Fibroblast of the aortic adventitia (primary cell): ENCODE data around the gene PSMB3. TPM values are rescaled to one million over a fixed set of nuclear protein-coding genes. Genes with fewer than 3 reads are reported as not detected.
A peak's percentile ranks its signal among the peaks of the same experiment; 100 is the strongest.

Experiments used
- DNase-seq: peaks from one replicate; pipeline ENCODE4 v3.0.0-alpha.2; 2010; ENCODE audit warnings: low read depth
- H3K4me3 ChIP-seq: 2 replicates; pipeline ENCODE4 v1.5.1; 2011; ENCODE audit warnings: low read depth, mild to moderate bottlenecking, control low read depth, low read length, moderate library complexity
- CTCF ChIP-seq: IDR thresholded peaks from 2 replicates; pipeline ENCODE4 v1.5.1; 2011; ENCODE audit warnings: mild to moderate bottlenecking, low read length, control low read depth, inconsistent platforms; ENCODE audit not compliant: insufficient read depth
- total RNA-seq: library from RNA; depleted of rRNA; stranded (reverse); fragments of >200 nt; gene quantifications from 2 replicates; pipeline ENCODE4 v1.2.3, GENCODE V29; 2012; ENCODE audit warnings: low replicate concordance

The PSMB3 gene
- total RNA-seq, 1 donor, result 293 TPM

DNA sequence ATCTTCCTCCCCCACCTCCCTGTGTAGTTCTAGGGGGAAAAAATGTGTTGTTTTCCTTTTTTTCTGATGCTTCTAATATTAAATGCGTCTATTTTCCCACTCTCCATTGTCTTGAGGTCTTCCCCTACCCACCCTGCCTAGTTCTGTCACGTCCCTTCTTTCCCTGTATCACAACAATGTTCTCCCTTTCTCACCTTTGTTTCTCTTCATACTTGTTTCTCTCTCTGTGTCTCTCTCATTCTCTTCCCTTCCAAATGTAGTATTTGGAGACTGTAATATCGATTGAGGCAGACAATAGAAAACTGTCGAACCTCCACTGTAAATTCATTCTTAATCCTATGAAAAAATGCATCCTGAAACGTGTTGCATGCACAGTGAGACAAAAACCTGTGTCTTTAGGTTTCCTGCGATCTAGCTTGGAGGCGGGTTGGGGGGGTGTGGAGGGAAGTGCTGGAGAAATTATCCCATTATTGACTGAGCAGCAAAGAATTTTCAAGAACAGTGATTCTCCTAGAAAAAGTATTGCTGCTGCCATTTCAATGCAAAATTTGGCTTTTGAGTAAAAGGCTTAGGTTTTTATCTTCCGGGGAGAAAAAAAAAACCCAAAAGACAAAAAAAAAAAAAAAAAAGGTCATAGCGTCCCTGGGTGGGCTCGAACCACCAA, 1.3 kb upstream of the PSMB3 start:
- no peak for TF ChIP-seq CTCF
- peak overlapping the region; percentile 54 for H3K4me3 ChIP-seq
- DNase-seq, result no peak

GRCh38 chr17:38751808-38752307, 683 bp upstream of the PSMB3 start:
- TF ChIP-seq CTCF, result no peak
- peak; percentile 89 for DNase-seq
- H3K4me3 ChIP-seq, result peak overlapping the region; percentile 100

DNA sequence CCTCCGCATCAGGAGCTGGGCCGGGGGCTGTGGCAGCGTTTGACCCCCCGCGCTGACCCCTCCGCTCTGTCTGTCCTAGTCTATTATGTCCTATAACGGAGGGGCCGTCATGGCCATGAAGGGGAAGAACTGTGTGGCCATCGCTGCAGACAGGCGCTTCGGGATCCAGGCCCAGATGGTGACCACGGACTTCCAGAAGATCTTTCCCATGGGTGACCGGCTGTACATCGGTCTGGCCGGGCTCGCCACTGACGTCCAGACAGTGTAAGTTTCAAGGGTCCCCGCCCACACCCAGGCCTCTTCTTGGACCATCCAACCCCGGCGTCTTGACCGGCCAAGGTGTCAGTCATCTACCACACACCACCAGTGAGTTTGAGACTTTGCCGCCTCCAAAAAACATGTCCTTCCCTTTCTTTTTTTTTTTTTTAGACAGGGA, 548 bp downstream of the PSMB3 start:
- TF ChIP-seq CTCF, result no peak
- peak overlapping the region; percentile 100 for H3K4me3 ChIP-seq
- DNase-seq, result no peak

DNA sequence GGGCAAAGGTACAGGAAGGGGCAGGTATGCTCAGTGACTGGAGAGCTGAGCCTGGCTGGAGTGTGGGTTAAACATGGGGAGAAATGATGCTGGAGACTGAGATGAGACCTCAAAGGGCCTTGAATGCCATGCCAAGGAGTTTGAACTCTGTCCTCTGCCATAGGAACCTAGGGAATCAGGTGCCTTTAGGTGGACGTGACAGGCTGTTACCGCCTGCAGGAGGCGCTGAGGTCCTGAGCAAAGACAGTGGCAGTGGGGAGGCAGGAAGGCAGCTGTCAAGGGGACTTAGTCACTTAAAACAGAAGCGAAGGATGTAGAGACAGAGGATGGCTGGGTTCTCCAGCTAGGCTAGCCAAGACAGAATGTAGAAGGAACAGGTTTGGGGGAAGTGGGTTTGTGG, 9.1 kb downstream of the PSMB3 start:
- no peak for DNase-seq
- peak; percentile 21 for TF ChIP-seq CTCF

GRCh38 chr17:38762231-38762630, 9.7 kb downstream of the PSMB3 start:
- DNase-seq, result no peak
- no peak overlapping the region for H3K4me3 ChIP-seq
- no peak for TF ChIP-seq CTCF

More for the DNA sequence above, 9.1 kb downstream of the PSMB3 start:
- H3K4me3 ChIP-seq, result no peak overlapping the region

DNA sequence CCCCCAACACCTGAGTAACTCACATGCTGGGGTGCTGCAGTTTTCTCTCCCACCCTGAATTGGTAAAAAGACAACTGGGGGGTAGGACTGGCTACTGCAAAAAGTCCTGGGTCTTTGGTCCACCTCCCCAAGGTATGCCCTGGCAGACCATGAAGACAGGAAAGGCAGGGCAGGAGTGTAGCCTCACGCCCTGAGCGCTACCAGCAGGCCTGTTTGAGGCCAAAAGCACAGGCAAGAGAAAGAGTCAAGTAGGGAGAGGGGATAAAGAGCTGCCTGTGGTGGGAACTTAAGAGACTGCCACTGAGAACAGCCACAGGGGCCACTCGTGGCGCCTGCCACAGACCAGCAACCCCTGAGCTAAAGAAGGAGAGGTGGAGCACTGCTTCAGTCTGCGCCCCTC, 13.8 kb downstream of the PSMB3 start:
- DNase-seq, result no peak
- TF ChIP-seq CTCF, result no peak
- no peak overlapping the region for H3K4me3 ChIP-seq

DNA sequence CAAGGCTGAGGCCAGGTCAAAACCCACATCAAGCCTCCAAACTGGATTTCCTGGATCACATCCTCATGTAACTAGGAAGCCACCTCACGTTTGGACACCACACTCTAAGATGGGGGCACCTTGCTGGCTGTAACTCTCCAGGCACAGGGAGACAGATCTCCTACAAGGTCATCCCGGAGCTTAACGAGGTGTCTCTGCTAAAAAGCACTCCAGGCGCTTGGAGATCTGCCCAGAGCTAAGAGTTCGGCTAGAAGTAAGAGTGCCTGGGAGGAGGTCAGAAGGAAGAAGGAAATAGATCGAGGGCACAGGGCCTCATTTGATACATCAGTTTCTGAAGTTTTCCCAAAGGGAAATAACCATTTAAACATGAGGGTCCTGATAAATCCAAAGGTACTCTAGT, 15.9 kb downstream of the PSMB3 start:
- no peak for TF ChIP-seq CTCF
- DNase-seq, result no peak
- H3K4me3 ChIP-seq, result no peak overlapping the region
